A673 (cell line): ENCODE results near the gene DNASE1L3. TPM values are rescaled to one million over a fixed set of nuclear protein-coding genes. Genes with fewer than 3 reads are reported as not detected.

Source experiments
- BruUV-seq: library from RNA; stranded (reverse); fragments of 400-500 nt; replicated peaks from 2 replicates; lab custom pipeline; 2021; lab: Mats Ljungman, UMichigan
- CTCF ChIA-PET: fragments of 300-600 bp; sonication (Branson Sonifier 250); formaldehyde crosslinking; loops from one replicate; lab custom pipeline; 2022; ENCODE audit warnings: antibody characterized with exemption; lab: Charles Lee
- POLR2A ChIA-PET: fragments of 300-600 bp; sonication (Branson Sonifier 250); formaldehyde crosslinking; loops from one replicate; lab custom pipeline; 2022; ENCODE audit warnings: antibody characterized with exemption; ENCODE audit not compliant: low non-redundant PET; lab: Charles Lee
- DNase-seq: peaks from one replicate; pipeline ENCODE4 v3.0.0-alpha.2; 2015; ENCODE audit warnings: low spot score
- H3K27ac ChIP-seq: fragments of 200-600 bp; sonication (generic); 2 replicates; pipeline ENCODE4 v1.5.1; 2016; ENCODE audit warnings: mixed run types, low read depth, mild to moderate bottlenecking, mixed read lengths, antibody characterized with exemption, low read length; ENCODE audit not compliant: poor library complexity, severe bottlenecking
- H3K27me3 ChIP-seq: fragments of 200-600 bp; sonication (generic); replicated peaks from 2 replicates; pipeline ENCODE4 v1.6.1; 2017; ENCODE audit warnings: mixed run types, low read depth, mild to moderate bottlenecking, mixed read lengths, antibody characterized with exemption, low read length; ENCODE audit not compliant: insufficient read depth, poor library complexity
- H3K36me3 ChIP-seq: fragments of 200-600 bp; sonication (generic); 2 replicates; pipeline ENCODE4 v1.6.1; 2016; ENCODE audit warnings: mixed run types, mild to moderate bottlenecking, mixed read lengths, antibody characterized with exemption, low read length; ENCODE audit not compliant: insufficient read depth, poor library complexity, severe bottlenecking
- H3K4me1 ChIP-seq: fragments of 200-600 bp; sonication (generic); 2 replicates; pipeline ENCODE4 v1.6.1; 2017; ENCODE audit warnings: mixed run types, mild to moderate bottlenecking, mixed read lengths, antibody characterized with exemption, low read length; ENCODE audit not compliant: insufficient read depth, poor library complexity, severe bottlenecking
- H3K4me3 ChIP-seq: fragments of 200-600 bp; sonication (generic); 2 replicates; pipeline ENCODE4 v1.5.1; 2016; ENCODE audit warnings: low read depth, mixed run types, mild to moderate bottlenecking, mixed read lengths, low read length; ENCODE audit not compliant: poor library complexity, severe bottlenecking
- H3K9me3 ChIP-seq: fragments of 200-600 bp; sonication (generic); 2 replicates; pipeline ENCODE4 v1.6.1; 2016; ENCODE audit warnings: mixed run types, low read depth, mild to moderate bottlenecking, mixed read lengths, antibody characterized with exemption, low read length; ENCODE audit not compliant: poor library complexity, severe bottlenecking
- CTCF ChIP-seq: fragments of 300-800, 200-600 bp; sonication (generic); conservative IDR thresholded peaks from 2 replicates; pipeline ENCODE4 v1.5.1; 2017; ENCODE audit warnings: low read depth, mild to moderate bottlenecking, antibody characterized with exemption, low read length, moderate library complexity, mixed read lengths
- EZH2 ChIP-seq: fragments of 200-600 bp; sonication (generic); IDR thresholded peaks from 2 replicates; pipeline ENCODE4 v1.6.1; 2017; ENCODE audit warnings: borderline replicate concordance, low read depth, mild to moderate bottlenecking, mixed read lengths, antibody characterized with exemption, low read length; ENCODE audit not compliant: poor library complexity, severe bottlenecking
- intact Hi-C: fragments of 100-400 bp; cut with micrococcal nuclease; formaldehyde crosslinking; loops from one replicate; pipeline ENCODE4 v1.10.0; 2022; ENCODE audit not compliant: unreplicated experiment
- total RNA-seq: library from RNA; stranded (reverse); gene quantifications from 2 replicates; pipeline ENCODE4 v1.2.3, GENCODE V29; 2021

The DNASE1L3 gene
- total RNA-seq, 1 experiment from 2014 or later, result not detected

GRCh38 chr3:58200846-58201355 is 9.9 kb downstream of the DNASE1L3 start:
- intact Hi-C loops, result no loop called here
- H3K9me3 ChIP-seq, result no peaks in the 10 kb centered on the region
- no peak overlapping the region for H3K4me3 ChIP-seq
- H3K36me3 ChIP-seq, result no peaks in the 10 kb centered on the region
- BruUV-seq, result no TSS peak
- CTCF ChIA-PET, result no interaction called here
- H3K4me1 ChIP-seq, result no peaks in the 10 kb centered on the region
- POLR2A ChIA-PET, result no interaction called here
- no peak overlapping the region for H3K27ac ChIP-seq
- TF ChIP-seq EZH2 (no peak), CTCF (no peak)
- DNase-seq, result no peak
- H3K27me3 ChIP-seq, result no peaks in the 10 kb centered on the region

GRCh38 chr3:58200121-58200709 is 10.6 kb downstream of the DNASE1L3 start:
- H3K4me3 ChIP-seq, result no peak overlapping the region
- intact Hi-C loops, result no loop called here
- no peaks in the 10 kb centered on the region for H3K36me3 ChIP-seq
- no peak overlapping the region for H3K27ac ChIP-seq
- H3K27me3 ChIP-seq, result no peaks in the 10 kb centered on the region
- TF ChIP-seq CTCF, result no peak
- no peak for TF ChIP-seq EZH2
- DNase-seq, result no peak
- H3K4me1 ChIP-seq, result no peaks in the 10 kb centered on the region
- H3K9me3 ChIP-seq, result no peaks in the 10 kb centered on the region
- POLR2A ChIA-PET, result no interaction called here
- no TSS peak for BruUV-seq
- CTCF ChIA-PET, result no interaction called here

GRCh38 chr3:58198804-58199203 is 12.0 kb downstream of the DNASE1L3 start:
- no peak for DNase-seq
- CTCF ChIA-PET, result no interaction called here
- no peak overlapping the region for H3K4me3 ChIP-seq
- TF ChIP-seq EZH2 (no peak), CTCF (no peak)
- H3K36me3 ChIP-seq, result no peaks in the 10 kb centered on the region
- no peaks in the 10 kb centered on the region for H3K9me3 ChIP-seq
- intact Hi-C loops, result no loop called here
- BruUV-seq, result no TSS peak
- no peak overlapping the region for H3K27ac ChIP-seq
- POLR2A ChIA-PET, result no interaction called here
- H3K4me1 ChIP-seq, result no peaks in the 10 kb centered on the region
- H3K27me3 ChIP-seq, result no peaks in the 10 kb centered on the region
